Stomach (tissue), 4 donors: Measurements from ENCODE around the gene NEAT1.

Experiments
- EP300 ChIP-seq: sonication (generic); formaldehyde crosslinking; IDR thresholded peaks from one replicate; pipeline ENCODE4 v1.6.1; 2017; ENCODE audit warnings: antibody characterized with exemption
- POLR2A ChIP-seq, 4 donors: fragments of 450-650 bp; IDR thresholded peaks; one replicate each; pipeline ENCODE4 v1.6.1; 2016; ENCODE audit warnings: antibody characterized with exemption in 4 of 4, control low read depth in 2 of 4, mild to moderate bottlenecking in 1 of 4, moderate library complexity in 1 of 4
- POLR2AphosphoS5 ChIP-seq, 3 donors: sonication (generic); formaldehyde crosslinking; IDR thresholded peaks; one replicate each; pipeline ENCODE4 v1.6.1; 2016; ENCODE audit warnings: antibody characterized with exemption in 3 of 3
- TF ChIP-seq, protein P1 (sequence below), 7 experiments: fragments of 450-650 bp in 4 of 7; fragments of 200-600 bp in 3 of 7; sonication (generic) in 3 of 7; IDR thresholded peaks; one replicate each; pipeline ENCODE4 v1.5.1; 2016 to 2019; ENCODE audit warnings: antibody characterized with exemption in 7 of 7, control low read depth in 2 of 7, mild to moderate bottlenecking in 1 of 7

DNA sequence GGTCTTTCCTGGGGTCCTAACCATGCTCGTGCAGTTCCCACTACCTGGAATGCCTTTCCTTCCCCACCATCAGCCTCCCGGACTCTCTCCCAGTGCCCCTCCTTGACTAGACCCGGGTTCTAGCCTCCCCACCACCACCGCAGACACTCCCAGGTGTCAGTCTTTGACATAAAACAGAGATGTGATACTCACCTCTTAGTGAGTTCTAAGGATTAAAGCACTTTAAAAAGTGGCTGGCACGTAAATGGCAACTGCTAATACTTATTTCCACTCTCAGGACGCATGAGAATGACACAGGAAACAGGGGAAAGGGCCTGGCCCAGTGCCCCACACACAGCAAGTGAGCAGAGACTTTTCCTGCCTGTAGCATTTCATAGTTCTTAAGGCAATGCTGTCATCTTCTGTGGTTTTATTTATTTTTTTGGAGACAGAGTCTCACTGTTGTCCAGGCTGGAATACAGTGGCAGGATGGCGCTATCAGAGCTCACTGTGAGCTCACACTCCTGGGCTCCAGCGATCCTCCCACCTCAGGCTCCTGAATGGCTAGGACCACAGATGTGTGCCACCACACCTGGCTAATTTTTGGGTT is 38.2 kb upstream of the NEAT1 start:
- TF ChIP-seq POLR2A (IDR thresholded peaks at IDR 0.05) (no peak), POLR2AphosphoS5 (IDR thresholded peaks at IDR 0.05) (peak in 1 of 3 donors; percentile 10), EP300 (no peak)
- TF ChIP-seq, protein P1, sequence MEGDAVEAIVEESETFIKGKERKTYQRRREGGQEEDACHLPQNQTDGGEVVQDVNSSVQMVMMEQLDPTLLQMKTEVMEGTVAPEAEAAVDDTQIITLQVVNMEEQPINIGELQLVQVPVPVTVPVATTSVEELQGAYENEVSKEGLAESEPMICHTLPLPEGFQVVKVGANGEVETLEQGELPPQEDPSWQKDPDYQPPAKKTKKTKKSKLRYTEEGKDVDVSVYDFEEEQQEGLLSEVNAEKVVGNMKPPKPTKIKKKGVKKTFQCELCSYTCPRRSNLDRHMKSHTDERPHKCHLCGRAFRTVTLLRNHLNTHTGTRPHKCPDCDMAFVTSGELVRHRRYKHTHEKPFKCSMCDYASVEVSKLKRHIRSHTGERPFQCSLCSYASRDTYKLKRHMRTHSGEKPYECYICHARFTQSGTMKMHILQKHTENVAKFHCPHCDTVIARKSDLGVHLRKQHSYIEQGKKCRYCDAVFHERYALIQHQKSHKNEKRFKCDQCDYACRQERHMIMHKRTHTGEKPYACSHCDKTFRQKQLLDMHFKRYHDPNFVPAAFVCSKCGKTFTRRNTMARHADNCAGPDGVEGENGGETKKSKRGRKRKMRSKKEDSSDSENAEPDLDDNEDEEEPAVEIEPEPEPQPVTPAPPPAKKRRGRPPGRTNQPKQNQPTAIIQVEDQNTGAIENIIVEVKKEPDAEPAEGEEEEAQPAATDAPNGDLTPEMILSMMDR (IDR thresholded peaks at IDR 0.05), result no peak
